Measurements from ENCODE around the gene ARGLU1.
A peak's percentile ranks its signal among the peaks of the same experiment; 100 is the strongest.

ARGLU1 gene

DNA sequence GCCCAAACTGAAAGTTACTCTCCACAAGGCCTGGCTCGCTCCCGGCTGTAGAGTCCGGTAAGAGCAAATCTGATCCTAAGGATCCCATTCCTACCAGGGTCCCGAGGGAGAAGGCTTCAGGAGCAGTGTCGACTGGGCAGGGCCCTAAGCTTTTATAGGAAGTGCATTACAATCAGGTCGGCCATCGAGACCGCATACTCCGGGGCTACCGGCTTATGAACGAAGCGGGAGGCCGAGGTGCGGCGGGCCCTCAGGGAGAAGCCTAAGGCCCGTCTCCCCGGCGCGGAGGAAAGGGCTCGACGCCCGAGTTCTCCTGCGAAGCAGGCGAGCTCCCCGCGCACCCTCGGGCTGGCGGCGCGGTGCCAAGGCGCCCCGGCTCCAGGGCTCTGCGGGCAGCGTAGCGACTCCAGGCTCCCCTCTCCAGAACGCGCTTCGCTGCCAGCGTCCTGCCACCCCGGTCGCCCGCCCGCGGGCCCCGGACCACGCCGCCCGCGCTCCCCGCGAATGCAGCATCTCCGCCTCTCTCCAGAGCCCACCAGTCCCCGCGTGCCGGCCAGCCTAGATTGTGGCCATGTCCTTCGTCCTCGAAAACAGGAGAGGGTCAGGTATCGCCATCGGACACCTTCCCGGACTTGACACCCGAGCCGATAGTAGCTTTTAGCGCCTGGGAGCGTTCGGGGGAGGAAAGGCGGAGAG, 33.8 kb downstream of the ARGLU1 start:
- H3K27me3 Mint-ChIP-seq, result peaks cover 54% of the 10 kb centered on the region
- H3K9me3 Mint-ChIP-seq, result no peaks in the 10 kb centered on the region
- H3K4me3 Mint-ChIP-seq, result peak overlapping the region; percentile 89
- peaks cover 6% of the 10 kb centered on the region for H3K36me3 Mint-ChIP-seq (ENCODE audit: insufficient read depth)
- ATAC-seq (replicated peaks; ENCODE audit: extremely low read depth, poor library complexity, severe bottlenecking) (no peak), DNase-seq (ENCODE audit: low spot score in 2 of 2) (no peak)
- peaks cover 19% of the 10 kb centered on the region for H3K4me1 Mint-ChIP-seq
- H3K27ac Mint-ChIP-seq (ENCODE audit: low read depth), result no peak overlapping the region

DNA sequence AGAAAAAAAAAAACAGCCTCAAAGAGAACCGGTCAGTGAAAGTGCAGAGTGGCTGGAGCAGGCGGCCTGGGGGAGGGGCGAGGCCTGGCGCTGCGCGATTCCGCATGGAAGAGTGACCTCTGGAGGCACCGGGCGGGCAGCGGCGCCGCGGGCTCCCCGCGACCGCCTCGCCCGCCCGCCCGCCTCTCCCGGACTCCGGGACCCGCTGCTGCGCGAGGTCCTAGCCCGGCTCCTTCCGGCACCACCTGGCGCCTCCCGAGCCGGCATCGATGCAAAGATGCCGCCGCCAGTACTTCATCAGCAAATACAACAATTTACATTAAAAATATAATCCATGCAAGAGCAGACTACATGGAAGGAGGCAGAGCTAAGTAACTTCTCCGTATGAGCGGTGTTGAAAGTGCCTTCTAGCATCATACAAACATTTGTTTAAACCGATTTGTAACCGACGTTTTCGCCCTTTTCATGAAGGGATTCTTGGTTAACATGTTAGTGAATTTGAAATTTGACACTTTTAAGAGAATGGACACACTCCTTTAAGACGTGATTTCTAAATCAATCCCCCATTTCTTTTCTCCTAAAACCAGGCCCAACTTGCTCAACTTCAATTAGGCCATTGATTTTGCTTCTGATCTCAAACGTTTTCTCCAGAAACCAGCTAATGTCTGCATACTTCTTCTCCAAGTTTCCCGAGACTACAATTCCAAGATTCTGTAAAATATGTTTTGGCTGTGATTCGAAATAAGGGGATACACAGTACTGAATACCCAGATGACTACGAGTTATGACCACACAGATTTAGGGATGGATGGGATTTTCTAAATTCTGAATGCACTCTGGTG, 34.6 kb downstream of the ARGLU1 start:
- peaks cover 61% of the 10 kb centered on the region for H3K27me3 Mint-ChIP-seq
- ATAC-seq (replicated peaks; ENCODE audit: extremely low read depth, poor library complexity, severe bottlenecking), result no peak
- peaks cover 19% of the 10 kb centered on the region for H3K4me1 Mint-ChIP-seq
- DNase-seq (ENCODE audit: low spot score in 2 of 2), result no peak
- H3K36me3 Mint-ChIP-seq (ENCODE audit: insufficient read depth), result peaks cover 6% of the 10 kb centered on the region
- no peaks in the 10 kb centered on the region for H3K9me3 Mint-ChIP-seq
- H3K4me3 Mint-ChIP-seq, result peak overlapping the region; percentile 89
- H3K27ac Mint-ChIP-seq (ENCODE audit: low read depth), result no peak overlapping the region

GRCh38 chr13:106532111-106532929, 35.6 kb downstream of the ARGLU1 start:
- Mint-ChIP-seq H3K27ac (ENCODE audit: low read depth) (no peak overlapping the region), H3K4me3 (peak overlapping the region; percentile 22), H3K9me3 (no peaks in the 10 kb centered on the region), H3K27me3 (peaks cover 66% of the 10 kb centered on the region), H3K4me1 (peaks cover 19% of the 10 kb centered on the region), H3K36me3 (ENCODE audit: insufficient read depth) (peaks cover 6% of the 10 kb centered on the region)
- ATAC-seq (replicated peaks; ENCODE audit: extremely low read depth, poor library complexity, severe bottlenecking) (no peak), DNase-seq (ENCODE audit: low spot score in 2 of 2) (no peak)

DNA sequence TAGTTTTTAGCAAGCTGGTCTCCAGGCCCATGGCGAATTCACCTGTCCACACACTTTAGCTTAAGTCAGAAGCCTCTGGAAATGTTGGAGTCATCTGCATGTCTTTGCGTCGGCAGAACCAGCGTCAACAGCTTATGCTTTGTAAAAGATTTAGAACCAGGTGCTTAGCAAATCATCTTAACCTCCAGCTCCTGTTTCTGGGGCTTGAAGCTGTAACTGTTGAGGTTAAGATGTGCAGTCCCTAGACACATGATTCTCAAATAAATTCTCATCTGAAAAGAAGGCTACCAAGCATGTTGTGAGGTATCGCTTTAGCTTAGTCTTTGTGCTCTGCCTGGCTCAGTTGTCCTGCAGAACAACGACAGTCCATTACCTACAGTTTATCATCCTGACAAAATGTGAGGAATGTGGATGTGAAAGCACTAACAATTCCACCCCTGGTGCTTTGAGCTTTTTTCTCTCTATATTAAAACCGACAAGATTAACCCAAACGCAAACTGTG, 36.9 kb downstream of the ARGLU1 start:
- H3K4me1 Mint-ChIP-seq, result peaks cover 14% of the 10 kb centered on the region
- ATAC-seq (replicated peaks; ENCODE audit: extremely low read depth, poor library complexity, severe bottlenecking), result no peak

GRCh38 chr13:106530171-106530851, 37.6 kb downstream of the ARGLU1 start:
- H3K9me3 Mint-ChIP-seq, result no peaks in the 10 kb centered on the region
- H3K27me3 Mint-ChIP-seq, result peaks cover 83% of the 10 kb centered on the region
- H3K27ac Mint-ChIP-seq (ENCODE audit: low read depth), result no peak overlapping the region
- DNase-seq (ENCODE audit: low spot score in 2 of 2) (no peak), ATAC-seq (replicated peaks; ENCODE audit: extremely low read depth, poor library complexity, severe bottlenecking) (no peak)
- no peak overlapping the region for H3K4me3 Mint-ChIP-seq
- peaks cover 14% of the 10 kb centered on the region for H3K4me1 Mint-ChIP-seq
- no peaks in the 10 kb centered on the region for H3K36me3 Mint-ChIP-seq (ENCODE audit: insufficient read depth)

More for the DNA sequence above, 36.9 kb downstream of the ARGLU1 start:
- Mint-ChIP-seq H3K9me3 (no peaks in the 10 kb centered on the region), H3K36me3 (ENCODE audit: insufficient read depth) (peaks cover 2% of the 10 kb centered on the region), H3K27me3 (peaks cover 76% of the 10 kb centered on the region), H3K4me3 (no peak overlapping the region), H3K27ac (ENCODE audit: low read depth) (no peak overlapping the region)
- DNase-seq (ENCODE audit: low spot score in 2 of 2), result no peak

DNA sequence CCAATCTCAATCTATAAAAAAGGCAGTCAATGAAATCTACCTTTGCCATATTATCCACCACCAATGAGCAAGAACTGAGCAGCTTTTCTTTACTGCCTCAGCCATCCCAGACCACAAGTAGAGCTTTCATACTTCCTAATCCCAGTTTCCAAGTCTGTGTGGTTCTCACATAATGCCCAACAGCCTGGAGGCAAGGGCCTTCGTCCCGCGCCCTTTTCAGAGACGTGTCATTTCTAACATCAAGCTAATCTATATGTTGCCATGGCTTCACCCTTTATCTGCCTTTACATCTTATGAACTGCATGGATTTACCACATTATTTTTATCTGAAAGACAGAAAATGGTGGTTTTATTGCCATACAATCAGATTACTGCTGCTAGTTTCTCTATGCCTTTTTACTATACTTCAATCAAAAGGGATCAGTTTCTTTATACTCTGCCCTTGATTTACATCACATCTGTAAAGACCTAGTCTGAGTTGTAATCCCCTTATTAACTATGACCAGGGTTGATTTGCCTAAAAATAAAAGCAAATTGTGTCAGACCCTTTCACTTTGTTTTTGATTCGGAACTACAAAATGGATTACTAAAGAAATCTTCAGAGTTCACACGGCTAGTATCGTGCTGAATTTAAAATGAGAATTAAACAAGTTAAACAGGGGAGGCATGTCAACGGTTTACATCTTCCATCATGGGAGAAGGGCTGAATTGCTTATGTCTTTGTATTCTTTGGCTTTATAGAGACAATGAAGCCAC, 38.3 kb downstream of the ARGLU1 start:
- DNase-seq (ENCODE audit: low spot score in 2 of 2), result no peak
- Mint-ChIP-seq H3K4me1 (peaks cover 14% of the 10 kb centered on the region), H3K4me3 (no peak overlapping the region), H3K27ac (ENCODE audit: low read depth) (no peak overlapping the region), H3K9me3 (no peaks in the 10 kb centered on the region), H3K27me3 (peaks cover 88% of the 10 kb centered on the region), H3K36me3 (ENCODE audit: insufficient read depth) (no peaks in the 10 kb centered on the region)
- no peak for ATAC-seq (replicated peaks; ENCODE audit: extremely low read depth, poor library complexity, severe bottlenecking)

- DNase-seq (ENCODE audit: low spot score in 2 of 2) (no peak), ATAC-seq (replicated peaks; ENCODE audit: extremely low read depth, poor library complexity, severe bottlenecking) (no peak)
- H3K27me3 Mint-ChIP-seq, result peaks cover 88% of the 10 kb centered on the region
- H3K4me1 Mint-ChIP-seq, result peaks cover 14% of the 10 kb centered on the region
- H3K36me3 Mint-ChIP-seq (ENCODE audit: insufficient read depth), result no peaks in the 10 kb centered on the region
- H3K27ac Mint-ChIP-seq (ENCODE audit: low read depth), result no peak overlapping the region
- H3K9me3 Mint-ChIP-seq, result no peaks in the 10 kb centered on the region
- no peak overlapping the region for H3K4me3 Mint-ChIP-seq
Measured at GRCh38 chr13:106528718-106529414, 39.1 kb downstream of the ARGLU1 start.

GRCh38 chr13:106527826-106528225, 40.1 kb downstream of the ARGLU1 start:
- Mint-ChIP-seq H3K36me3 (ENCODE audit: insufficient read depth) (no peaks in the 10 kb centered on the region), H3K27ac (ENCODE audit: low read depth) (no peak overlapping the region), H3K27me3 (peaks cover 88% of the 10 kb centered on the region), H3K4me3 (no peak overlapping the region), H3K4me1 (peaks cover 3% of the 10 kb centered on the region), H3K9me3 (no peaks in the 10 kb centered on the region)
- no peak for ATAC-seq (replicated peaks; ENCODE audit: extremely low read depth, poor library complexity, severe bottlenecking)
- no peak for DNase-seq (ENCODE audit: low spot score in 2 of 2)

GRCh38 chr13:106527445-106527801, 40.5 kb downstream of the ARGLU1 start:
- ATAC-seq (replicated peaks; ENCODE audit: extremely low read depth, poor library complexity, severe bottlenecking) (no peak), DNase-seq (ENCODE audit: low spot score in 2 of 2) (no peak)
- Mint-ChIP-seq H3K4me1 (no peaks in the 10 kb centered on the region), H3K9me3 (no peaks in the 10 kb centered on the region), H3K27me3 (peaks cover 88% of the 10 kb centered on the region), H3K27ac (ENCODE audit: low read depth) (no peak overlapping the region), H3K4me3 (no peak overlapping the region), H3K36me3 (ENCODE audit: insufficient read depth) (no peaks in the 10 kb centered on the region)

GRCh38 chr13:106526738-106527444, 41.0 kb downstream of the ARGLU1 start:
- H3K36me3 Mint-ChIP-seq (ENCODE audit: insufficient read depth), result no peaks in the 10 kb centered on the region
- H3K27ac Mint-ChIP-seq (ENCODE audit: low read depth), result no peak overlapping the region
- H3K9me3 Mint-ChIP-seq, result no peaks in the 10 kb centered on the region
- DNase-seq (ENCODE audit: low spot score in 2 of 2) (no peak), ATAC-seq (replicated peaks; ENCODE audit: extremely low read depth, poor library complexity, severe bottlenecking) (no peak)
- H3K4me1 Mint-ChIP-seq, result no peaks in the 10 kb centered on the region
- H3K4me3 Mint-ChIP-seq, result no peak overlapping the region
- peaks cover 88% of the 10 kb centered on the region for H3K27me3 Mint-ChIP-seq

DNA sequence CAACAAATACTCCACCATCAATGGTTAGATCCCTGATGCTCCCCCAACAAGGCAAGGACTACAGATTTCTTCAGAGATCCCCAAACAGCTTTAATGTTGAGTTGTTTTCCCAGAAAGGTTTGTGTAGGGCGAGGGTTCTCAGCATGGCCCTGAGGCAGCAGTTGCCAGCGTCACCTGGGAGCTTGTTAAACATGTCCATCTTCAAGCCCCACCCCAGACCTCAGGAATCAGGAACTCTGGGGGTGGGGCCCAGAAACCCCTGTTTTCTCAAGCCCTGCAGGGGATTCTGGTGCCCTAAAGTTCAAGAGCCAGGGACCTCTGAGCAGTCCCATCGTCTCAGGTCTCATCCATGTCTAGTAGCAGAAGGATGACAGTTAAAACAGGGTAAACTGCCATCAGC, 42.1 kb downstream of the ARGLU1 start:
- Mint-ChIP-seq H3K27me3 (peaks cover 82% of the 10 kb centered on the region), H3K4me3 (no peak overlapping the region), H3K27ac (ENCODE audit: low read depth) (no peak overlapping the region), H3K9me3 (no peaks in the 10 kb centered on the region), H3K4me1 (no peaks in the 10 kb centered on the region), H3K36me3 (ENCODE audit: insufficient read depth) (no peaks in the 10 kb centered on the region)
- ATAC-seq (replicated peaks; ENCODE audit: extremely low read depth, poor library complexity, severe bottlenecking), result no peak
- DNase-seq (ENCODE audit: low spot score in 2 of 2), result no peak
